Fibroblast of mammary gland (primary cell): ENCODE data around the gene MED9.

Experiments used
- DNase-seq: peaks from one replicate; pipeline ENCODE4 v3.0.0-alpha.2; 2010; ENCODE audit warnings: low read depth
- H3K4me3 ChIP-seq: 2 replicates; pipeline ENCODE4 v1.5.1; 2011; ENCODE audit warnings: low read depth, mild to moderate bottlenecking, low read length, moderate library complexity; ENCODE audit not compliant: control insufficient read depth
- CTCF ChIP-seq: conservative IDR thresholded peaks from 2 replicates; pipeline ENCODE4 v1.5.1; 2011; ENCODE audit warnings: low read depth, low read length, inconsistent platforms; ENCODE audit not compliant: control insufficient read depth, insufficient read depth

MED9 gene

GRCh38 chr17:17493249-17493985 lies 16.6 kb downstream of the MED9 start:
- no peak overlapping the region for H3K4me3 ChIP-seq

DNA sequence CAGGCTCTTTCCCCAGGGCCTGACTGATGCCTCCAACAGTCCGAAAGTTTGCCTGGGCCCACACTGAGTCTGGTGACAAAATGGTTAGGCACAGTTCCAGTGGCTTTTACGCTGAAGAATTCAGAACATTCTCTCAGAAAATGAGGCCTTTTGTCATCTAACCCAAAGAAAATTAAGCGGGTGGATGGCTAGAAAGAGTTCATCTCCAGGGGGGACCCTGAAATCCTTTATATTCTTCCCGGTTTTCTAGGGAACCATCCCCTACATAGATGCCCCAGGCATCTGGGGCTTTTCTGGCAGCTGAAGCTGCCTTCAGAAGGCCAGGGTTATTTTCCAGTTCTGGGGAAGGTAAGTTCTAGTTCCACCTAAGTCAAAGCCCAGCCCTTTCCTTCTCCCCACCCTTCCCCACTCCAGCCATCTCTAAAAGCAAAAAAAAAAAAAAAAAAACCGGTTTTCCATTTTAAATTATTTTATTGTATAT lies 17.2 kb downstream of the MED9 start:
- no peak for TF ChIP-seq CTCF
- no peak overlapping the region for H3K4me3 ChIP-seq
- DNase-seq, result no peak

More at GRCh38 chr17:17493249-17493985, 16.6 kb downstream of the MED9 start:
- no peak for TF ChIP-seq CTCF
- DNase-seq, result peak; percentile 54

DNA sequence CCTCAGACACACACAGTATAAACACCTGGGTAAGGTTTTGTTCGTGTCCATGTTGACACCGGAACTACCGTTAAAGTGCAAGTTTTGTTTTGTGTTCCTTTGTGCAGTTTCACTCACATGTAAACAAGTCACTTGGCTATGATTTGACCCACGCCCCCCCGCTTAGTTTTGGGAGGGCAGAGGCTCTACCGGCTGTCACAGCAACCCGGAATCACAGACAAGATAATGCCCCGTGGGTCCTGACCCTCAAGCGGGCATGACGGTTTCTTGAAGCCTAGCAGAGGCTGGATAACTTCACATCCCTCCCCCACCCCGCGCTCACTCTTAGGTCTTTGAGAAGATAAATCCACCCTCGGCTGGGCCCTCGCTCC lies 17.7 kb downstream of the MED9 start:
- peak overlapping the region; percentile 23 for H3K4me3 ChIP-seq
- no peak for DNase-seq
- TF ChIP-seq CTCF, result no peak

DNA sequence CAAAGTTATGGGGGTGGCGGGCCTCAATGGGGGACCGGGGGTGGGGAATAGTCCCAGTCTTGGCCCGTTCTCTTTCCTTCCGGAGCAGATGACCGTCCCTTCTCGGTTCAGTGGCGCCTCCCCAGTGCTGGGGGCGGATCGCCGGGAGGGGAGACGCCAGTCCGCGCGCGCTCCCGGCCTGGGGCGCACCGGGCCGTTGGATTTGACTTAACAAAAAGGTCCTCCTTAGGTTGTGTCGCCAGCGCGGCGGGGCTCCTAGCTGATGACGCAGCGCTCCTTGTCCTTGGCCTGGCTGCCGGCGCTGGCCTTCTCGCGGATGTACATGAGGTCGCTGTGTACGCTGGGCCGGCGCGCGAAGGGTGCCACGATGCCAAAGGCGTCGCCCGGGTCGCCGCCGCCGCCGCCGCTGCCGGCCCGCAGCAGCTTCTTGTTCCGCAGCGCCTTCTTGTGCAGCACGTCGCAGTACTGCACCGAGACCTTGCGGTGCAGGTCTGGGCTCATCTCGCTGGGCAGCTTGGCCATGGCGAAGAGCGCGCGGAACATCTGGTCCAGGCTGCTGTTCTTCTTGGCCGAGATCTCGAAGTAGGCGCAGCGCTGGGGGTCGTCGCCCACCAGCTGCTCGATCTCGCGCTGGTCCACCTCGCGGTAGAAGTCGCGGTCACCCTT lies 18.2 kb downstream of the MED9 start:
- no peak for TF ChIP-seq CTCF
- peak overlapping the region; percentile 30 for H3K4me3 ChIP-seq
- DNase-seq, result peak; percentile 47

- no peak for DNase-seq
- H3K4me3 ChIP-seq, result peak overlapping the region; percentile 48
These were observed 18.9 kb downstream of the MED9 start for GRCh38 chr17:17495536-17496188.

More at GRCh38 chr17:17495536-17496188, 18.9 kb downstream of the MED9 start:
- TF ChIP-seq CTCF, result no peak
